Caco-2 (cell line): ENCODE results near the gene ZBED5. TPM values are rescaled to one million over a fixed set of nuclear protein-coding genes. Genes with fewer than 3 reads are reported as not detected.

ENCODE experiments used
- BruUV-seq: library from RNA; stranded (reverse); fragments of 400-500 nt; replicated peaks from 2 replicates; lab custom pipeline; 2021; lab: Mats Ljungman, UMichigan
- CTCF ChIA-PET: fragments of 300-600 bp; sonication (Branson Sonifier 250); formaldehyde crosslinking; loops from one replicate; lab custom pipeline; 2022; ENCODE audit warnings: antibody characterized with exemption; lab: Charles Lee
- POLR2A ChIA-PET: fragments of 300-600 bp; sonication (Branson Sonifier 250); formaldehyde crosslinking; loops from one replicate; lab custom pipeline; 2022; ENCODE audit warnings: antibody characterized with exemption; lab: Charles Lee
- DNase-seq, 2 experiments: peaks; one replicate each; pipeline versions ENCODE4 v3.0.0 to v3.0.0-alpha.2; 2020 to 2022
- H3K27me3 ChIP-seq: replicated peaks from 2 replicates; pipeline ENCODE4 v1.6.0; 2011; ENCODE audit warnings: low read length; ENCODE audit not compliant: control insufficient read depth, insufficient read depth
- H3K36me3 ChIP-seq: 2 replicates; pipeline ENCODE4 v1.5.1; 2011; ENCODE audit warnings: low read length; ENCODE audit not compliant: control insufficient read depth, insufficient read depth
- H3K4me1 ChIP-seq: fragments of 250-450 bp; sonication (Bioruptor Pico); 2 replicates; pipeline ENCODE4 v1.5.1; 2020; ENCODE audit warnings: mild to moderate bottlenecking
- H3K4me3 ChIP-seq: 2 replicates; pipeline ENCODE4 v1.5.1; 2011; ENCODE audit warnings: low read depth, mild to moderate bottlenecking, control low read depth, low read length
- H3K9me3 ChIP-seq: fragments of 250-450 bp; sonication (Bioruptor Pico); 2 replicates; pipeline ENCODE4 v1.5.1; 2020; ENCODE audit warnings: mild to moderate bottlenecking, moderate library complexity
- H3K27ac Mint-ChIP-seq: one replicate; pipeline ENCODE4 v1.8.0; 2022; ENCODE audit warnings: mixed read lengths; ENCODE audit not compliant: unreplicated experiment
- H3K27me3 Mint-ChIP-seq: one replicate; pipeline ENCODE4 v1.8.0; 2022; ENCODE audit warnings: mixed read lengths; ENCODE audit not compliant: insufficient read depth, unreplicated experiment
- H3K36me3 Mint-ChIP-seq: one replicate; pipeline ENCODE4 v1.8.0; 2022; ENCODE audit warnings: mild to moderate bottlenecking, mixed read lengths; ENCODE audit not compliant: insufficient read depth, unreplicated experiment
- H3K4me1 Mint-ChIP-seq: one replicate; pipeline ENCODE4 v1.8.0; 2022; ENCODE audit warnings: low read depth, mixed read lengths; ENCODE audit not compliant: unreplicated experiment
- H3K4me3 Mint-ChIP-seq: one replicate; pipeline ENCODE4 v1.8.0; 2022; ENCODE audit warnings: mild to moderate bottlenecking, moderate library complexity, mixed read lengths; ENCODE audit not compliant: unreplicated experiment
- H3K9me3 Mint-ChIP-seq: one replicate; pipeline ENCODE4 v1.8.0; 2022; ENCODE audit warnings: mixed read lengths; ENCODE audit not compliant: unreplicated experiment
- CTCF ChIP-seq, 2 experiments: fragments of 200-600 bp in 1 of 2; IDR thresholded peaks; 1 replicate in 1 of 2; 2 replicates in 1 of 2; pipeline versions ENCODE4 v1.5.1 to v1.8.0; 2011 to 2022; ENCODE audit warnings: antibody characterized with exemption in 1 of 2, control low read depth in 1 of 2, inconsistent platforms in 1 of 2, low read depth in 1 of 2, low read length in 1 of 2, mild to moderate bottlenecking in 1 of 2, moderate library complexity in 1 of 2; ENCODE audit not compliant: insufficient read depth in 1 of 2, severe bottlenecking in 1 of 2, unreplicated experiment in 1 of 2
- intact Hi-C: fragments of 100-400 bp; cut with micrococcal nuclease; formaldehyde crosslinking; loops from one replicate; pipeline ENCODE4 v1.10.0; 2022; ENCODE audit not compliant: unreplicated experiment
- total RNA-seq: library from RNA; stranded (reverse); gene quantifications from 2 replicates; pipeline ENCODE4 v1.2.3, GENCODE V29; 2022

Gene ZBED5
- total RNA-seq, 1 experiment from 2014 or later, result 53.2 TPM

DNA sequence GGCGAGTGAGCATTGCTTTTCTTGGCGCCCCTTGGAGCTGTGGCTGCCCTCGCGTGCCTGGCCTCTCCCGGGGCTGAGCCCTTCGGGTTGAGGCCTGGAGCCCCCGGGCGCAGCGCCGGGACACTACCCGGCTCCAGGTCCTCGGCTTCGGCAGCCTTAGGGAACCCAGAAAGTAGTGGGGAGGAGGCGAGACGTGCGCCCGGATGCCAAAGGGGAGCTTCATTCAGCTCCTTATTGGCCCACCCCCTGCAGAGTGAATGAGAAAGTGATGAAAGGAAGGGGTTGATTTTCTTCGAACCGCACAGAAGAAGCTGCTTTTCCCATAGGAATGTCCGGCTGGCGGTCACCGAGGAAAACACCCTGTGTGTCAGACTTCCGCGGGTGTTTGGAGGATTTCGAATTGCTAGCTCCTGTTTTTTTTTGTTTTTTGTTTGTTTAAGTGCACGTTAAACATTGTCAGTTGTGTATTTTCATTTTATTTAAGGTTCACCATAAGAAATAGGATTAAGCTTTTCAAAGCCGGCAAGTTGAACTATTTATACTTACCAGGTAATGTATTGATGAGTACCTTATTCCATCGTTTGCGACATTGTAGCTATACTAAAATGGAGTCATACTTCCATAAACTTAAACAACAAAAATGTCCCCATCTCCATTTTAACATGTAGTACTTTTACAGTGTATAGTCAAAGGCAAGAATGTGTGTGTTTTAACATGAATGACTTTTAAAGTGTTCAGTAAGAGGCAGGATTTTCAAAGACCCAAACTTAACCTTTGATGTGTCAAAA, 48.3 kb downstream of the ZBED5 start:
- POLR2A ChIA-PET, result interaction anchor here (0.5 to 3.5 kb wide), 44 partner anchors 8 to 1200 kb away, joined by 3 to 174 read pairs (median 7); partner anchors contain the start of genes CTR9, RNF141 and ZBED5
- intact Hi-C loops, result loop anchor here (1.0 to 5.0 kb wide), 5 partner anchors 34 to 121 kb away; partner anchors contain the start of genes CTR9 and ZBED5
- Histone ChIP-seq H3K4me3 (peak overlapping the region; percentile 92), H3K4me1 (peaks cover 11% of the 10 kb centered on the region), H3K27me3 (no peaks in the 10 kb centered on the region), H3K9me3 (no peaks in the 10 kb centered on the region), H3K36me3 (peaks cover 3% of the 10 kb centered on the region)
- Mint-ChIP-seq H3K4me3 (peak overlapping the region; percentile 98), H3K27me3 (no peaks in the 10 kb centered on the region), H3K4me1 (peaks cover 11% of the 10 kb centered on the region), H3K36me3 (peaks cover 51% of the 10 kb centered on the region), H3K9me3 (no peaks in the 10 kb centered on the region), H3K27ac (peak overlapping the region; percentile 97)
- peak; percentile 58 to 66 for DNase-seq
- peak in 1 of 2 experiments; percentile 0 for TF ChIP-seq CTCF (IDR thresholded peaks at IDR 0.05; ENCODE audit: insufficient read depth in 1 of 2, low read depth in 1 of 2, low read length in 1 of 2, severe bottlenecking in 1 of 2, unreplicated experiment in 1 of 2)
- TSS peak; percentile 78 for BruUV-seq
- CTCF ChIA-PET, result interaction anchor here (0.6 to 3.6 kb wide), 16 partner anchors 17 to 124 kb away, joined by 3 to 28 read pairs (median 6); partner anchors contain the start of gene ZBED5

- ChIA-PET POLR2A (interaction anchor here (0.6 to 3.5 kb wide), 44 partner anchors 10 to 1201 kb away, joined by 3 to 174 read pairs (median 7); partner anchors contain the start of genes ADM, AMPD3, CTR9 and RNF141), CTCF (interaction anchor here (0.6 to 3.6 kb wide), 15 partner anchors 16 to 125 kb away, joined by 3 to 28 read pairs (median 7); partner anchors contain the start of gene ZBED5)
- peak within 1 kb of the TSS; percentile 92 for H3K4me3 ChIP-seq
- DNase-seq, result peak; percentile 98 to 99
- BruUV-seq, result no TSS peak
- no peaks in the 10 kb centered on the region for H3K9me3 ChIP-seq
- intact Hi-C loops, result loop anchor here (1.0 to 5.0 kb wide), 5 partner anchors 35 to 122 kb away; partner anchors contain the start of genes CTR9 and ZBED5
- Mint-ChIP-seq H3K27me3 (no peaks in the 10 kb centered on the region), H3K4me1 (peaks cover 11% of the 10 kb centered on the region), H3K27ac (peak within 1 kb of the TSS; percentile 97), H3K36me3 (peaks cover 59% of the 10 kb centered on the region), H3K4me3 (peak within 1 kb of the TSS; percentile 98), H3K9me3 (no peaks in the 10 kb centered on the region)
- H3K4me1 ChIP-seq, result peaks cover 11% of the 10 kb centered on the region
- H3K27me3 ChIP-seq, result no peaks in the 10 kb centered on the region
- TF ChIP-seq CTCF (IDR thresholded peaks at IDR 0.05; ENCODE audit: insufficient read depth in 1 of 2, low read depth in 1 of 2, low read length in 1 of 2, severe bottlenecking in 1 of 2, unreplicated experiment in 1 of 2), result no peak
- H3K36me3 ChIP-seq, result peaks cover 6% of the 10 kb centered on the region
Measured at GRCh38 chr11:10808553-10809372, 49.1 kb downstream of the ZBED5 start, which contains the start of gene EIF4G2. TSS of gene EIF4G2 (minus strand) at chr11:10808926.
